Measurements from ENCODE around the gene NAP1L5.

GRCh38 chr4:88738180-88738579 is 40.6 kb upstream of the NAP1L5 start:
- TF ChIP-seq IKZF3 (tag by site-specific recombination; IDR thresholded peaks at IDR 0.05) (no peak), ZBTB8A (tag by site-specific recombination; IDR thresholded peaks at IDR 0.05) (no peak), ZNF423 (tag by site-specific recombination; IDR thresholded peaks at IDR 0.05) (no peak), REST (tag by site-specific recombination; IDR thresholded peaks at IDR 0.05) (no peak)
- TF ChIP-seq, protein P1, sequence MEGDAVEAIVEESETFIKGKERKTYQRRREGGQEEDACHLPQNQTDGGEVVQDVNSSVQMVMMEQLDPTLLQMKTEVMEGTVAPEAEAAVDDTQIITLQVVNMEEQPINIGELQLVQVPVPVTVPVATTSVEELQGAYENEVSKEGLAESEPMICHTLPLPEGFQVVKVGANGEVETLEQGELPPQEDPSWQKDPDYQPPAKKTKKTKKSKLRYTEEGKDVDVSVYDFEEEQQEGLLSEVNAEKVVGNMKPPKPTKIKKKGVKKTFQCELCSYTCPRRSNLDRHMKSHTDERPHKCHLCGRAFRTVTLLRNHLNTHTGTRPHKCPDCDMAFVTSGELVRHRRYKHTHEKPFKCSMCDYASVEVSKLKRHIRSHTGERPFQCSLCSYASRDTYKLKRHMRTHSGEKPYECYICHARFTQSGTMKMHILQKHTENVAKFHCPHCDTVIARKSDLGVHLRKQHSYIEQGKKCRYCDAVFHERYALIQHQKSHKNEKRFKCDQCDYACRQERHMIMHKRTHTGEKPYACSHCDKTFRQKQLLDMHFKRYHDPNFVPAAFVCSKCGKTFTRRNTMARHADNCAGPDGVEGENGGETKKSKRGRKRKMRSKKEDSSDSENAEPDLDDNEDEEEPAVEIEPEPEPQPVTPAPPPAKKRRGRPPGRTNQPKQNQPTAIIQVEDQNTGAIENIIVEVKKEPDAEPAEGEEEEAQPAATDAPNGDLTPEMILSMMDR (tag by site-specific recombination; IDR thresholded peaks at IDR 0.05): no peak
